Neural progenitor cell (in vitro differentiated cells): ENCODE measurements around the gene LINGO1. TPM values are rescaled to one million over a fixed set of nuclear protein-coding genes. Genes with fewer than 3 reads are reported as not detected.

Experiments used
- DNase-seq: peaks from one replicate; pipeline ENCODE4 v3.0.0-alpha.2; 2016; ENCODE audit warnings: low spot score
- H2AFZ ChIP-seq: fragments of 200-600 bp; sonication (generic); replicated peaks from 2 replicates; pipeline ENCODE4 v1.6.1; 2016; ENCODE audit warnings: antibody characterized with exemption
- H3F3A ChIP-seq: fragments of 200-600 bp; sonication (generic); 2 replicates; pipeline ENCODE4 v1.6.1; 2016; ENCODE audit warnings: antibody characterized with exemption, low read depth
- H3K27ac ChIP-seq: fragments of 200-600 bp; sonication (generic); 2 replicates; pipeline ENCODE4 v1.5.1; 2016; ENCODE audit warnings: mild to moderate bottlenecking
- H3K27me3 ChIP-seq: fragments of 200-600 bp; sonication (generic); 2 replicates; pipeline ENCODE4 v1.6.1; 2016; ENCODE audit warnings: mild to moderate bottlenecking, moderate library complexity
- H3K36me3 ChIP-seq: fragments of 200-600 bp; sonication (generic); 2 replicates; pipeline ENCODE4 v1.5.1; 2016
- H3K4me1 ChIP-seq: fragments of 200-600 bp; sonication (generic); 2 replicates; pipeline ENCODE4 v1.6.1; 2016; ENCODE audit warnings: mixed run types
- H3K4me2 ChIP-seq: fragments of 200-600 bp; sonication (generic); 2 replicates; pipeline ENCODE4 v1.6.1; 2016
- H3K4me3 ChIP-seq: fragments of 200-600 bp; sonication (generic); 2 replicates; pipeline ENCODE4 v1.5.1; 2016
- H3K79me2 ChIP-seq: fragments of 200-600 bp; sonication (generic); 2 replicates; pipeline ENCODE4 v1.6.1; 2016; ENCODE audit warnings: low read depth
- H3K9ac ChIP-seq: fragments of 200-600 bp; sonication (generic); 2 replicates; pipeline ENCODE4 v1.6.1; 2016
- H3K9me3 ChIP-seq: fragments of 200-600 bp; sonication (generic); 2 replicates; pipeline ENCODE4 v1.5.1; 2016; ENCODE audit warnings: low read depth
- H4K20me1 ChIP-seq: fragments of 200-600 bp; sonication (generic); 2 replicates; pipeline ENCODE4 v1.6.1; 2016; ENCODE audit warnings: low read depth
- H3K27ac Mint-ChIP-seq: 3 replicates; pipeline ENCODE4 v1.8.0; 2021; ENCODE audit warnings: mixed read lengths
- H3K27me3 Mint-ChIP-seq: 2 replicates; pipeline ENCODE4 v1.8.0; 2022; ENCODE audit warnings: low read depth, mild to moderate bottlenecking, inconsistent platforms, moderate library complexity, mixed read lengths; ENCODE audit not compliant: insufficient read depth
- H3K36me3 Mint-ChIP-seq: 3 replicates; pipeline ENCODE4 v1.8.0; 2021; ENCODE audit warnings: mixed read lengths
- H3K4me1 Mint-ChIP-seq: 3 replicates; pipeline ENCODE4 v1.8.0; 2021; ENCODE audit warnings: mixed read lengths
- H3K4me3 Mint-ChIP-seq: 3 replicates; pipeline ENCODE4 v1.8.0; 2021; ENCODE audit warnings: mild to moderate bottlenecking, moderate library complexity, mixed read lengths
- H3K9me3 Mint-ChIP-seq: 3 replicates; pipeline ENCODE4 v1.8.0; 2020; ENCODE audit warnings: mixed read lengths
- CTCF ChIP-seq: fragments of 200-600 bp; sonication (generic); IDR thresholded peaks from 2 replicates; pipeline ENCODE4 v1.5.1; 2017; ENCODE audit warnings: antibody characterized with exemption, mild to moderate bottlenecking
- EZH2 ChIP-seq: fragments of 200-600 bp; sonication (generic); IDR thresholded peaks from 2 replicates; pipeline ENCODE4 v1.6.1; 2017; ENCODE audit warnings: antibody characterized with exemption, mild to moderate bottlenecking, moderate library complexity
- EZH2phosphoT487 ChIP-seq: fragments of 200-600 bp; sonication (generic); IDR thresholded peaks from 2 replicates; pipeline ENCODE4 v1.6.1; 2017; ENCODE audit warnings: antibody characterized with exemption
- total RNA-seq: library from RNA; depleted of rRNA; stranded (reverse); fragments of >200 nt; gene quantifications from 2 replicates; pipeline ENCODE4 v1.2.3, GENCODE V29; 2015; ENCODE audit warnings: low replicate concordance

LINGO1 gene
- total RNA-seq, 1 donor from 2014 or later = 7.9 TPM

- Mint-ChIP-seq H3K9me3 (no peaks in the 10 kb centered on the region), H3K27ac (no peak overlapping the region), H3K4me1 (peaks cover 20% of the 10 kb centered on the region), H3K4me3 (no peak overlapping the region), H3K36me3 (no peaks in the 10 kb centered on the region), H3K27me3 (peaks cover 18% of the 10 kb centered on the region)
- H3K4me2 ChIP-seq = no peak overlapping the region
- H3K4me3 ChIP-seq = no peak overlapping the region
- no peaks in the 10 kb centered on the region for H3K27me3 ChIP-seq
- H2AFZ ChIP-seq = no peak overlapping the region
- no peak for DNase-seq
- TF ChIP-seq EZH2phosphoT487 (no peak), EZH2 (no peak), CTCF (no peak)
- H3K27ac ChIP-seq = no peak overlapping the region
- no peak overlapping the region for H3K9ac ChIP-seq
- no peaks in the 10 kb centered on the region for H3K79me2 ChIP-seq
- no peaks in the 10 kb centered on the region for H3K4me1 ChIP-seq
- H3K9me3 ChIP-seq = no peaks in the 10 kb centered on the region
- no peaks in the 10 kb centered on the region for H3F3A ChIP-seq
- H3K36me3 ChIP-seq = no peaks in the 10 kb centered on the region
- no peaks in the 10 kb centered on the region for H4K20me1 ChIP-seq
Observed at GRCh38 chr15:77647961-77648360, 15.2 kb upstream of the LINGO1 start.

GRCh38 chr15:77646104-77646694, 13.5 kb upstream of the LINGO1 start:
- Histone ChIP-seq H3K36me3 (no peaks in the 10 kb centered on the region), H3K27me3 (no peaks in the 10 kb centered on the region), H3K79me2 (no peaks in the 10 kb centered on the region), H3K9ac (no peak overlapping the region), H2AFZ (no peak overlapping the region), H3K4me2 (no peak overlapping the region), H3K27ac (no peak overlapping the region), H3F3A (no peaks in the 10 kb centered on the region), H3K4me3 (no peak overlapping the region), H3K9me3 (no peaks in the 10 kb centered on the region), H4K20me1 (no peaks in the 10 kb centered on the region), H3K4me1 (peaks cover 6% of the 10 kb centered on the region)
- no peak overlapping the region for H3K4me3 Mint-ChIP-seq
- H3K36me3 Mint-ChIP-seq = no peaks in the 10 kb centered on the region
- TF ChIP-seq EZH2phosphoT487 (no peak), CTCF (no peak), EZH2 (no peak)
- peaks cover 20% of the 10 kb centered on the region for H3K4me1 Mint-ChIP-seq
- peak overlapping the region; percentile 17 for H3K27ac Mint-ChIP-seq
- no peaks in the 10 kb centered on the region for H3K9me3 Mint-ChIP-seq
- peaks cover 15% of the 10 kb centered on the region for H3K27me3 Mint-ChIP-seq
- no peak for DNase-seq

GRCh38 chr15:77645602-77646001, 12.9 kb upstream of the LINGO1 start:
- H3K36me3 ChIP-seq = no peaks in the 10 kb centered on the region
- peaks cover 13% of the 10 kb centered on the region for H3K27me3 Mint-ChIP-seq
- H3K27me3 ChIP-seq = no peaks in the 10 kb centered on the region
- H3K9ac ChIP-seq = no peak overlapping the region
- H3K4me2 ChIP-seq = no peak overlapping the region
- peak overlapping the region; percentile 17 for H3K27ac Mint-ChIP-seq
- H3K4me3 Mint-ChIP-seq = no peak overlapping the region
- H3K4me1 ChIP-seq = peaks cover 6% of the 10 kb centered on the region
- DNase-seq = no peak
- H3K9me3 Mint-ChIP-seq = no peaks in the 10 kb centered on the region
- no peaks in the 10 kb centered on the region for H3K36me3 Mint-ChIP-seq
- no peak overlapping the region for H3K4me3 ChIP-seq
- H3K79me2 ChIP-seq = no peaks in the 10 kb centered on the region
- H2AFZ ChIP-seq = no peak overlapping the region
- no peaks in the 10 kb centered on the region for H3K9me3 ChIP-seq
- no peak overlapping the region for H3K27ac ChIP-seq
- H4K20me1 ChIP-seq = no peaks in the 10 kb centered on the region
- peaks cover 17% of the 10 kb centered on the region for H3K4me1 Mint-ChIP-seq
- H3F3A ChIP-seq = no peaks in the 10 kb centered on the region
- TF ChIP-seq EZH2 = no peak

- Histone ChIP-seq H3K79me2 (no peaks in the 10 kb centered on the region), H2AFZ (no peak overlapping the region), H3K4me3 (no peak overlapping the region), H3F3A (no peaks in the 10 kb centered on the region), H4K20me1 (no peaks in the 10 kb centered on the region), H3K27me3 (no peaks in the 10 kb centered on the region), H3K9ac (no peak overlapping the region), H3K36me3 (no peaks in the 10 kb centered on the region), H3K4me2 (no peak overlapping the region), H3K27ac (no peak overlapping the region), H3K9me3 (no peaks in the 10 kb centered on the region), H3K4me1 (peaks cover 6% of the 10 kb centered on the region)
- H3K4me1 Mint-ChIP-seq = peaks cover 10% of the 10 kb centered on the region
- no peak overlapping the region for H3K27ac Mint-ChIP-seq
- peaks cover 13% of the 10 kb centered on the region for H3K27me3 Mint-ChIP-seq
- no peak for DNase-seq
- H3K4me3 Mint-ChIP-seq = no peak overlapping the region
- TF ChIP-seq EZH2 (no peak), CTCF (no peak), EZH2phosphoT487 (no peak)
- no peaks in the 10 kb centered on the region for H3K9me3 Mint-ChIP-seq
- H3K36me3 Mint-ChIP-seq = no peaks in the 10 kb centered on the region
Observed at GRCh38 chr15:77644543-77645247, 12.0 kb upstream of the LINGO1 start.
